ENCODE data around the gene LMNA.
"Not testable (repeated sequence)": the region's sequence is repeated elsewhere in the genome, so short reads cannot be mapped to it uniquely, and the experiment has no call there.

LMNA gene

DNA sequence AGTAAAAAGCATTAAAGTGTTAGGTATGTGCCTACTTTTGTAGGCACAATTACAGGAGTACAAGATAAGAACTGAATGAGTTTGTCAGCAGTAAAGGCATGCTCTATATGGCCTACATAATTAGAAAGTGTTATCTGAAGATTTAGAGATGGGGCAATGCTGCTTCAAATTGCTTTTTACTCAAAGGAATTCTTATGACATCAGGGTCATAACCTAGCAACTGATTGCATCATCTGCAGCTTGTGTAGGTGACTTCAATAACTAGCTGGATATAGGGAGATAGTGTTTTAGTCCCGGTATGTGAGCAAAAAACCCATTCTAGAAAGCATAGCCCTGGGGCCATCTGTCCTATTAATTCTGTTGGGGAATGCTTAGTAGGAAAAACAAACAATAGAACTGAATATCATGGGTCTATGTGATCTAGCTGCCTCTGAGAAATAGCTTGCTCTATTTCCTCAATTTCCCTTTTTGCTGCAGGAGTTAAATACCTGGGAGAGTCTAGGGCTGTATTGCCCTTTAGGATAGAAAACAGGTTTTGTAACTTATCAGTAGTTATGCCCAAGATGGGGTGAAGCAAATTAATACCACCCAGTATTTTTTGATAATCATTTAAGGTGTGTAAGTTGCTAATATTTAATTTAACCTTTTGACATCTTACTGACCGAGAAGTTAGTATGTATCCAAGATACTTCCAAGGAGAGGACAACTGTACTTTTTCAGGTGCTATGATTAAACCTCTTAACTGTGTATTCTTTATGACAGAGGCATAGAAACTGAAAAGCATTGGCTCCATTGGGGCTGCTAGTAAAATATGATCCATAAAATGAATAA is 72.1 kb downstream of the LMNA start:
- in situ Hi-C loops (cut with HindIII; ENCODE audit: low sequenced_read_pairs); DNase-seq (ENCODE audit: low read depth, low spot score); H3K4me3 ChIP-seq (ENCODE audit: low read depth, low read length): not testable (repeated sequence)

Data from astrocyte of the spinal cord (primary cell).